CD4-positive, alpha-beta T cell treated with Interleukin-12 subunit alpha and Interleukin-12 subunit beta, for 1 hour (primary cell): Measurements from ENCODE around the gene SKIL.

Source experiments
- DNase-seq: peaks from one replicate; pipeline ENCODE4 v3.0.0-alpha.2; 2020

Gene SKIL

GRCh38 chr3:170350515-170351413, 6.8 kb upstream of the SKIL start:
- no peak for DNase-seq

DNA sequence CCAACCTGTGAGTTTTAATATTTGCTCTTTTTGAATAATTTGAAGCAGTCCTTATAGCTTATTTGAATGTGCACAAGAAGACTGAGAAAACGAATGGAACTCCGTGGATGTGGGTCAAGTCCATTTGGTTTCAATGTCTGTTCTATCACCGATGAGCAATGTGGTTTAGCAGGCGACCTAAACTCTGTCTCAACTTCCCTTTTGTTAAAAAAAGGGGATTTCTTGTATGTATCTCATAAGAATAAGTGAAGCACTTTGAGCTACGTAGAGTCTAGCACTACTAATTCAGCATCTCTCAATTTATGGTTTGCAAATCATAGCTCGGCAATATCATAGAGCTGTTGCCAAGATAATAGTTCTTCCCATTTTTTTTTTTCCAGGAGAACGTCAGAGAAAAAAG, 4.6 kb upstream of the SKIL start:
- DNase-seq = no peak

DNA sequence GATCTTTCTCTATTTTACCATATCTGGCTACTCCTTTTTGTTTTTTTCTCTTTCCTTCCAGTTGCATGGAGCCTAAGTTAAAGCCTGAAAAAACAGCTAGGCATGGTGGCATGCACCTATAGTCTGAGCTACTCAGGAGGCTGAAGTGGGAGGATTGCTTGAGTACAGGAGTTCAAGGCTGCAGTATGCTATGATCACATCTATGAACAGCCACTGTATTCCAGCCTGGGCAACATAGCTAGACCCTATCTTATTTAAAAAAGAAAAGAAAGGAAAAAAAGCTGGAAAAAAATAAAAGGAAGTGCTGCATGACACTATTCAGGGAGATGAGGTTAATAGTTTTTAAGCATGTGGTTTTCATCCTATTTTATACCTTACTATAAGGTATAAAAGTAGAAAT, 4.0 kb upstream of the SKIL start:
- DNase-seq = no peak

DNA sequence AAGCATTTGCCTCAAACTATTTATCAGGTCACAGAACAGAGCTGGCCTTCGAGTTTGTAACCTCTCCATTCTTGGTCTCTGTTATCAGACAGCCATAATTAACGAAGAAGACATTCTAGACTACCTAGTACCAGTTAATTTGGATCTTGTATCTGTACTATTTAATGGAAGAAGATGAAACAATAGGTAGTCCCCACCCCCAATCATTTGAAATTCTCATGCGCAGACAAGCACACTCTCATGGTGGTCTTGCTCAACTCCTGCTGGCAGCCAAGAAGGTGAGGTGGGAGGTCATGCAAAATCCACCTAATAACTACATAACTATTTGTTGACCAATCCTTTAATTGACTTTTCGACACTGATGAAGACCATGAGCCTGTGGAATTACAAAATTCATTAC, 2.8 kb upstream of the SKIL start:
- DNase-seq = no peak

GRCh38 chr3:170355738-170356595, 1.5 kb upstream of the SKIL start:
- DNase-seq = peak; percentile 46

- peak; percentile 66 for DNase-seq
These were observed 829 bp upstream of the SKIL start for GRCh38 chr3:170356596-170357175.

DNA sequence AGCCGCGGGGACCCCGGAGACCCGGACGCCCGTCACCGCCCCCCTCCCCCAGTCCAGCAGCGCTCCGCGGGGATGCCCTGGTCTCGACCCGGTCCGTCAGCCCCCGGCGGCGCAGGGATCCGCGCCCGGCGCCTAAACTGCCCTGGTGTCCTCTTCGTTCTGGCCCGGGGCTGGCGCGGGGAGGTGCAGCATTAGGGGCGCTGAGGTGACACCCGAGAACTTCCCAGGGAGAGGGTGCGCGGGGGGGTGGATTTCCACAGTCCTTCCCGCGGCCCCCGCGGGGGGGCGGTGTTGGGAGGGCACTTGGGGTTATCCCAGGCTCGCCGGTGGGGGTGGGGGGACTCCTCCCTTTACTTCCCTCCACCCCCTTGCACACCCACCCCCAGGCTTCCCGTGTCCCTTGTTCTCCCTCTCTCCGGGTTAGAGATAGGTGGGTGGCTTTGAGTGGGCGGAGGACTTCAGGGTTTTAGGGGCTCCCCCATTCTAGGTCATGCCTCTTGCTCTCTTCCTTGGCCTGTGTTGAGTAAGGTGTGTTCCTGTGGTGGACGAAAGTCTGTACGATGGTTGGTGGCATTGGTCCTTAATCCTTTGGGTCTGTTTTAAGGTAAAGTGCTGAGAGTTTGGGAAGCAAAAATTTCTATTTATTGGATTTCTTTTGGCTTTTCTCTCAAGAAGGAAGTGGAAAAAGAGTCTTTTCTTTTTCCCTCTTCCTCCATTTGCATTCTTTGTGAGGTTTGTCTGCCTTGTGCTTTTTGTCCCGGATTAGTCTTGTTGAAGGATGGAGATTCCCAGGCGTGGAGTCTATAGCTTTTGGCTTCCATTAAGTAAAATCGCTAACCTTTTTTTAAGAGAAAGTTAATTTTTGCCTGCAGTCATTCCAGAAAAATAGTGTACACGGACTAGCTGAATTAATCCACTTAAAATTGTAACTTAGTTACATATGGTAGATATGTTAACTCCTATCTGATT, 811 bp downstream of the SKIL start:
- peak; percentile 82 for DNase-seq

- DNase-seq = no peak
These were observed 1.7 kb downstream of the SKIL start for GRCh38 chr3:170359178-170359704.

DNA sequence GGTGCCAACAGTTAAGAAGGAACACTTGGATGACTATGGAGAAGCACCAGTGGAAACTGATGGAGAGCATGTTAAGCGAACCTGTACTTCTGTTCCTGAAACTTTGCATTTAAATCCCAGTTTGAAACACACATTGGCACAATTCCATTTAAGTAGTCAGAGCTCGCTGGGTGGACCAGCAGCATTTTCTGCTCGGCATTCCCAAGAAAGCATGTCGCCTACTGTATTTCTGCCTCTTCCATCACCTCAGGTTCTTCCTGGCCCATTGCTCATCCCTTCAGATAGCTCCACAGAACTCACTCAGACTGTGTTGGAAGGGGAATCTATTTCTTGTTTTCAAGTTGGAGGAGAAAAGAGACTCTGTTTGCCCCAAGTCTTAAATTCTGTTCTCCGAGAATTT, 3.0 kb downstream of the SKIL start:
- no peak for DNase-seq

DNA sequence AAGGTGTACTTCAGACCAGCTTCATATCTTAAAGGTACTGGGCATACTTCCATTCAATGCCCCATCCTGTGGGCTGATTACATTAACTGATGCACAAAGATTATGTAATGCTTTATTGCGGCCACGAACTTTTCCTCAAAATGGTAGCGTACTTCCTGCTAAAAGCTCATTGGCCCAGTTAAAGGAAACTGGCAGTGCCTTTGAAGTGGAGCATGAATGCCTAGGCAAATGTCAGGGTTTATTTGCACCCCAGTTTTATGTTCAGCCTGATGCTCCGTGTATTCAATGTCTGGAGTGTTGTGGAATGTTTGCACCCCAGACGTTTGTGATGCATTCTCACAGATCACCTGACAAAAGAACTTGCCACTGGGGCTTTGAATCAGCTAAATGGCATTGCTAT, 3.4 kb downstream of the SKIL start:
- no peak for DNase-seq

DNA sequence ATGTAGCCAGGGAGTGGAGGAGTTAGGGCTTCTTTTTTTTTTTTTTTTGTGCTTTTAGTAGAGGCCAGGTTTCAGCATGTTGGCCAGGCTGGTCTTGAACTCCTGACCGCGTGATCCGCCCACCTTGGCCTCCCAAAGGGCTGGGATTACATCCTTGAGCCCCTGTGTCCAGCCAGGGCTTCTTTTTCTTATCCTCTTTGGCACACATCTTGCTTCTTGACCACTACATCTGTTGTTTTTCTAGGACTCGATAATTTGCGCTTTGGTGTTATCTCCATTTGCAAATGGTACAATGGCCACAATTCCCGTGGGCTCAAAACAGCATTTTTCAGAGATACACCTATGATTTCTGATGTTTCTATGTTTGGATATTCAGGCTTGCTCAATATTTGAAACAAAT, 4.2 kb downstream of the SKIL start:
- no peak for DNase-seq

DNA sequence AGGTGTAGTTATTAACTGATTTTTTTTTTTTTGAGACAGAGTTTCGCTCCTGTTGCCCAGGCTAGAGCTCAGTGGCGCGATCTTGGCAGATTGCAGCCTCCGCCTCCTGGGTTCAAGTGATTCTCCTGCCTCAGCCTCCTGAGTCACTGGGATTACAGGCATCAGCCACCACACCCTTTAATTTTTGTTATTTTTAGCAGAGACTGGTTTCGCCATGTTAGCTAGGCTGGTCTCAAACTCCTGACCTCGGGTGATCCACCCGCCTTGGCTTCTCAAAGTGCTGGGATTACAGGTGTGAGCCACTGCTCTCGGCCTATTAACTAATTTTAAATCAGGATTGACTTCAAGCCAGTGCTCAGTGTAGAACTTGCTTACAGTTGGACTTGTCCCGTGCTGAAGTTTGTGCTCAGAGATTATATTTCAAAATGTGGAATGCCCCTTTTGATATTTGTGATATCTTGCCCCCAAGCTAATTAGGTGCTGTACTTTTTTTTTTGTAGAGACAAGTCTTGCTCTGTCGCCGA, 6.0 kb downstream of the SKIL start:
- no peak for DNase-seq

GRCh38 chr3:170364965-170365364, 7.5 kb downstream of the SKIL start:
- DNase-seq = no peak

DNA sequence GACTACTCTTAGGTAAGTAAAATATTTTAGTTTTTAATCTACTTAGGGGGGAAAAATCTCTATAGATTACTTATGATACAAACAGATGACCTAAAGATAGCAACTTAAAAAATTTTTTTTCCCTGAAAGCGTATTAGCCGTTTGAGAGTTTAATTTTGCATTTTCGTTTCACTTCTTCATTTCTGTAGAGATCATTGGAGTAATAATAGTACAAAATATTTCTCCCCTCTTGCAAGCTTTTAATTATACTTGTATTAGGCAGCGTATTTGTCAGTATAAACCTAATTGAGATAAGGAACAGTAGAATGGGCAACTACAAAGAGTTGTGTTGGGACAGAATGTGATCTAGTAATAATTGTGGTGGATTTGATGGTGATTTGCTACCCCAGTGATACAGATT, 10.3 kb downstream of the SKIL start:
- DNase-seq = no peak

DNA sequence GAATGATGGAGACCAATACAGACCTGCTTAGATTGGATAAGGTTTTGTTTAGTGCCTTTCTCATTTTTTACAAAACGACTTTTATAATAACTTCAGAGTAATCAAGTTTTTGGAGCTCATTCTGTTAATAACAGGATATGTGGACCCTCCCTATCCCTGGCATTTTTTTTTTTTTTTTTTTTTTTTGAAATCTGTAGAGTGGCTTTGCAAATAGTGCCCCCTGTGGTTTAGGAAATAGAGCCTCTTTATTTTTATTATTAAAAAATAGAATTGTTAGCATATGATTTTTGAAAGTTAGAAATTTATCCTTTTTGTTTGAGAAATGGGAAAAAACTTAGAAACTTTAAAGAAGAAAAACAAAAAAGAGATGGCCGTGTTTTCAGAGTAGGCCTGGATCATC, 11.4 kb downstream of the SKIL start:
- DNase-seq = no peak

DNA sequence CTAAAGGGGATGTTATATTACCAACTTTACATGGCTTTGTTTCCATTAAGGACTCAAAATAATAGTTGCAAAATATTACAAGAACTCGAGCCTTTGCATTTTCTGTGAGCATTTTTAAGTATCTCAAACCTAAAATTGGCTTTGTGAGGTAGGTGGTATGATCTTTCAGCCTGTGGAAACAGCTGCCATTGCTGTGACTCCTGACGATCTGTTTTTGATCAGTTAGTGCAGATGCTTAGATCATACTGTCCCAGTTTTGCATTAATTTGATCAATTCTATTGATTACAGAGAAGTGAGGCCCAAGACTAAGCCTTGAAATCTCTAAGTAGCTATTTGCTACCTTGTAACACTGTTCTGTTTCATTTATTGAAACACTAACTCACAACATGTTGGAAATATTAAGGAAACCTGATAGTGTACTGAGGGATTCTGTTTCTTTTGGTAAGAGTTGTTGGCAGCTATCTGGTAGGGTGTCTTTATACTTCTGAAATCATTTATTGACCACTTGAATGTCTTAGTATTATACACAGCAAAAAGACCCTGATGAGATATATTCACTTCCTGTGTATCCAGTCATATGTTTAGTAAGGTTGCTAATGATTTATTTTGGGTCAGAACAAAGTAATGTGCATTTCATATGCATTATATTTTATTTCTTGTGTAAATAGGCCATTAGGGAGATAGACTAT, 14.8 kb downstream of the SKIL start:
- no peak for DNase-seq

DNA sequence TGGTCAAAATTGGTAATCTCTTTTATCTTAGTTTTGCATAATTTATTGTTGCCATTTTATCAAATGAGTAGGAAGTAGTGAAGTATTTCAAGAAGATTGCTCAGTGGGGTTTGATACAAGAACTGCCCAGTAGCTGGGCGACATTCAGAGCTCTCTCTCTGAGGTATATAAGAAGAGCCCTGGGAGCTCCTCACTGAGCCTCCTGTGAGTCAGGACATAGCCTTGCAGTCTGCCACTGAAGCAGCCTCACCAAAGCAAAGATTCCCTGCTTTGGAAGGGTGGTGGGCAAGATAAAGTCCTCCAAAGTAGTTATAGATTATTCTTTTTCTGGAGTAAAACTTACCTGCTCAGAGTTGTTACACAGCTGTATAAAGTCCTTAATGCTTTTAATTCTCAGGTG, 26.1 kb downstream of the SKIL start:
- no peak for DNase-seq

- DNase-seq = no peak
These were observed 29.0 kb downstream of the SKIL start for GRCh38 chr3:170386468-170386867.

DNA sequence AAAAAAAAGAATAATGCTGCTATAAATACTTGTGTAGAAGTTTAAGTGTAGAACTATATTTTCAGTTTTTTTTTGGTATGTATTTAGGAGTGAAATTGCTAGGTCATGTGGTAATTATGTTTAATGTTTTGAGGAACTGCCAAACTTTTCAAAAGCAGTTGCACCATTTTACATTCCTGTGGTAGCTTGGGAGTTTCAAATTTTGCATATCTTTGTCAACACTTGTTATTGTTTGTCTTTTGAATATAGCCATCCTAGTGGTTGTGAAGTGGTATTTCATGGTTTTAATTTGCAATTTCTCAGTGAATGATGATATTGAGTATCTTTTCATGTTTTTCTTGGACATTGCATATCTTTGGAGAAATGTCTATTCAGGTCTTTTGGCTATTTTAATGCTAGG, 30.4 kb downstream of the SKIL start:
- no peak for DNase-seq

DNA sequence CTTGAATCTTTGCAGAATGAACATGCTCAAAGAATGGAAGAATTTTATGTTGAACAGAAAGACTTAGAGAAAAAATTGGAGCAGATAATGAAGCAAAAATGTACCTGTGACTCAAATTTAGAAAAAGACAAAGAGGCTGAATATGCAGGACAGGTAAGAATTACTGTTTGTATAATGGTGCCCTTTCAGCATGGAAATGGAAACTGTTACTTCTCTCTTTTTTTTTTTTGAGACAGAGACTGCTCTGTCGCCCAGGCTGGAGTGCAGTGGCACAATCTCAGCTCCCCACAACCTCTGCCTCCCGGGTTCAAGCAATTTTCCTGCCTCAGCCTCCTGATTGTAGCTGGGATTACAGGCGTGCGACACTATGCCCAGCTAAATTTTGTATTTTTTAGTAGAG, 33.6 kb downstream of the SKIL start:
- no peak for DNase-seq

DNA sequence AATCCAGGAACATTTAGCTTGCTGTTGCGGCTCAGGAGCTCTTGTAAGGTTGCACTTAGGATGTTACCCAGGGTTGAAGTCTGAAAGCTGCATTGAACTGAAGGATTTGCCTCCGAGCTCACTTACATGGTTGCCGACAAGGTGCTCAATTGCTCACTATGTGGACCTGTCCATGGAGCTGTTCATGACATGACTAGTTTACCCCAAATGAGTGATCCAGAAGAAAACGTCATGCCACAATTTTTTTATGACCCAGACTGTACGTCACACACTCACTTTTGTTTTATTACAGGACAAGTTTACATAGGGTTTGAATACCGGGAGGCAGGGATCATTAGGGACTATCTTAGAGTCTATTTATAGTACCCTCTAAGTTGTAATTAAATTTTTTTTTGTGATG, 40.2 kb downstream of the SKIL start:
- DNase-seq = no peak
